HL-60 (cell line): ENCODE data around the gene ADD1.
A peak's percentile ranks its signal among the peaks of the same experiment; 100 is the strongest.

Experiments used
- DNase-seq, 2 experiments: peaks; one replicate each; pipeline ENCODE4 v3.0.0-alpha.2; 2010 to 2020; ENCODE audit warnings: low read depth in 1 of 2, low spot score in 1 of 2
- H3K27ac ChIP-seq: fragments of 250-450 bp; sonication (Bioruptor Pico); replicated peaks from 2 replicates; pipeline ENCODE4 v1.5.1; 2020; ENCODE audit warnings: mild to moderate bottlenecking, moderate library complexity
- H3K27me3 ChIP-seq: fragments of 250-450 bp; sonication (Bioruptor Pico); 2 replicates; pipeline ENCODE4 v1.5.1; 2021; ENCODE audit warnings: mild to moderate bottlenecking, moderate library complexity; ENCODE audit not compliant: insufficient read depth, poor library complexity, severe bottlenecking
- H3K4me3 ChIP-seq: replicated peaks from 2 replicates; pipeline ENCODE4 v1.5.1; 2011; ENCODE audit warnings: mild to moderate bottlenecking, control low read depth, low read length; ENCODE audit not compliant: insufficient read depth
- GABPA ChIP-seq: IDR thresholded peaks from 2 replicates; pipeline ENCODE4 v1.6.1; 2012; ENCODE audit warnings: low read depth
- POLR2AphosphoS5 ChIP-seq: IDR thresholded peaks from 2 replicates; pipeline ENCODE4 v1.6.1; 2012; ENCODE audit warnings: low read depth
- REST ChIP-seq: IDR thresholded peaks from 2 replicates; pipeline ENCODE4 v1.6.1; 2012; ENCODE audit warnings: low read depth; ENCODE audit not compliant: insufficient replicate concordance
- SPI1 ChIP-seq: IDR thresholded peaks from 2 replicates; pipeline ENCODE4 v1.6.1; 2012; ENCODE audit warnings: low read depth, mild to moderate bottlenecking, borderline replicate concordance
- TF ChIP-seq, protein P1 (sequence below): IDR thresholded peaks from one replicate; pipeline ENCODE4 v1.5.1; 2011; ENCODE audit warnings: low read length, control low read depth, inconsistent platforms; ENCODE audit not compliant: insufficient read depth

The ADD1 gene

GRCh38 chr4:2948895-2949781 lies 105.5 kb downstream of the ADD1 start:
- no peak overlapping the region for H3K4me3 ChIP-seq
- H3K27ac ChIP-seq: no peak overlapping the region
- no peak for DNase-seq
- H3K27me3 ChIP-seq: no peaks in the 10 kb centered on the region
- no peak for TF ChIP-seq SPI1
- TF ChIP-seq, protein P1, sequence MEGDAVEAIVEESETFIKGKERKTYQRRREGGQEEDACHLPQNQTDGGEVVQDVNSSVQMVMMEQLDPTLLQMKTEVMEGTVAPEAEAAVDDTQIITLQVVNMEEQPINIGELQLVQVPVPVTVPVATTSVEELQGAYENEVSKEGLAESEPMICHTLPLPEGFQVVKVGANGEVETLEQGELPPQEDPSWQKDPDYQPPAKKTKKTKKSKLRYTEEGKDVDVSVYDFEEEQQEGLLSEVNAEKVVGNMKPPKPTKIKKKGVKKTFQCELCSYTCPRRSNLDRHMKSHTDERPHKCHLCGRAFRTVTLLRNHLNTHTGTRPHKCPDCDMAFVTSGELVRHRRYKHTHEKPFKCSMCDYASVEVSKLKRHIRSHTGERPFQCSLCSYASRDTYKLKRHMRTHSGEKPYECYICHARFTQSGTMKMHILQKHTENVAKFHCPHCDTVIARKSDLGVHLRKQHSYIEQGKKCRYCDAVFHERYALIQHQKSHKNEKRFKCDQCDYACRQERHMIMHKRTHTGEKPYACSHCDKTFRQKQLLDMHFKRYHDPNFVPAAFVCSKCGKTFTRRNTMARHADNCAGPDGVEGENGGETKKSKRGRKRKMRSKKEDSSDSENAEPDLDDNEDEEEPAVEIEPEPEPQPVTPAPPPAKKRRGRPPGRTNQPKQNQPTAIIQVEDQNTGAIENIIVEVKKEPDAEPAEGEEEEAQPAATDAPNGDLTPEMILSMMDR: peak; percentile 38

DNA sequence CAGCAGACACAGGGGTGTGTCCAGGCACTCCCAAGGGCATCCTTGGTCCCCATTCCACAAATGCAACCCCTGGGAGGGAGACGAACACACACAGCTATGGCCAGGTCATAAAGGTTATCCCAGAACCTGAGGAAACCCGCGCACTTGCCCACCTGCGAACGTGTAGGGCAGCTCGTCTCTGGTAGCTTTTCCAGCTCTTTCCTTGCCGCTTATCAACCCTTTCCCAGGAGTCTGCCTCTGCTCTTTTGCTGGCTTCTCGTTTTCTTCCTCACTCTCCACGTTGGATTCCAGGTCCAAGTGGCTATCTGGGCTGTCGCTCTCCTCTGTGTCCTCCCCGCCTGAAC lies 106.1 kb downstream of the ADD1 start:
- Histone ChIP-seq H3K4me3 (no peak overlapping the region), H3K27me3 (no peaks in the 10 kb centered on the region), H3K27ac (no peak overlapping the region)
- TF ChIP-seq SPI1 (no peak), POLR2AphosphoS5 (no peak), REST (no peak), GABPA (no peak)
- TF ChIP-seq, protein P1: no peak
- no peak for DNase-seq

- no peak for DNase-seq
- TF ChIP-seq REST: no peak
- TF ChIP-seq POLR2AphosphoS5: no peak
- no peak for TF ChIP-seq GABPA
- no peak for TF ChIP-seq SPI1
- TF ChIP-seq, protein P1: no peak
- H3K4me3 ChIP-seq: no peak overlapping the region
- H3K27ac ChIP-seq: no peak overlapping the region
- no peaks in the 10 kb centered on the region for H3K27me3 ChIP-seq
These were observed 106.8 kb downstream of the ADD1 start for GRCh38 chr4:2950221-2950989.
